T-helper 1 cell treated with Interleukin-12 subunit alpha and Interleukin-12 subunit beta and Interleukin-4 antibody, amounts not matched to agents 30 μg/mL and 1 μg/mL, for 36 hours (primary cell): ENCODE measurements around the gene MTIF3.

Source experiments
- H3K27ac Mint-ChIP-seq: one replicate; pipeline ENCODE4 v1.8.0; 2021; ENCODE audit warnings: mild to moderate bottlenecking, mixed read lengths
- H3K27me3 Mint-ChIP-seq: one replicate; pipeline ENCODE4 v1.8.0; 2021; ENCODE audit warnings: low read depth, mixed read lengths
- H3K36me3 Mint-ChIP-seq: one replicate; pipeline ENCODE4 v1.8.0; 2021; ENCODE audit warnings: low read depth, mixed read lengths
- H3K4me1 Mint-ChIP-seq: one replicate; pipeline ENCODE4 v1.8.0; 2021; ENCODE audit warnings: low read depth, mixed read lengths
- H3K4me3 Mint-ChIP-seq: one replicate; pipeline ENCODE4 v1.8.0; 2021; ENCODE audit warnings: mild to moderate bottlenecking, moderate library complexity, mixed read lengths
- H3K9me3 Mint-ChIP-seq: one replicate; pipeline ENCODE4 v1.8.0; 2021; ENCODE audit warnings: mixed read lengths

Gene MTIF3, protein sequence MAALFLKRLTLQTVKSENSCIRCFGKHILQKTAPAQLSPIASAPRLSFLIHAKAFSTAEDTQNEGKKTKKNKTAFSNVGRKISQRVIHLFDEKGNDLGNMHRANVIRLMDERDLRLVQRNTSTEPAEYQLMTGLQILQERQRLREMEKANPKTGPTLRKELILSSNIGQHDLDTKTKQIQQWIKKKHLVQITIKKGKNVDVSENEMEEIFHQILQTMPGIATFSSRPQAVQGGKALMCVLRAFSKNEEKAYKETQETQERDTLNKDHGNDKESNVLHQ

DNA sequence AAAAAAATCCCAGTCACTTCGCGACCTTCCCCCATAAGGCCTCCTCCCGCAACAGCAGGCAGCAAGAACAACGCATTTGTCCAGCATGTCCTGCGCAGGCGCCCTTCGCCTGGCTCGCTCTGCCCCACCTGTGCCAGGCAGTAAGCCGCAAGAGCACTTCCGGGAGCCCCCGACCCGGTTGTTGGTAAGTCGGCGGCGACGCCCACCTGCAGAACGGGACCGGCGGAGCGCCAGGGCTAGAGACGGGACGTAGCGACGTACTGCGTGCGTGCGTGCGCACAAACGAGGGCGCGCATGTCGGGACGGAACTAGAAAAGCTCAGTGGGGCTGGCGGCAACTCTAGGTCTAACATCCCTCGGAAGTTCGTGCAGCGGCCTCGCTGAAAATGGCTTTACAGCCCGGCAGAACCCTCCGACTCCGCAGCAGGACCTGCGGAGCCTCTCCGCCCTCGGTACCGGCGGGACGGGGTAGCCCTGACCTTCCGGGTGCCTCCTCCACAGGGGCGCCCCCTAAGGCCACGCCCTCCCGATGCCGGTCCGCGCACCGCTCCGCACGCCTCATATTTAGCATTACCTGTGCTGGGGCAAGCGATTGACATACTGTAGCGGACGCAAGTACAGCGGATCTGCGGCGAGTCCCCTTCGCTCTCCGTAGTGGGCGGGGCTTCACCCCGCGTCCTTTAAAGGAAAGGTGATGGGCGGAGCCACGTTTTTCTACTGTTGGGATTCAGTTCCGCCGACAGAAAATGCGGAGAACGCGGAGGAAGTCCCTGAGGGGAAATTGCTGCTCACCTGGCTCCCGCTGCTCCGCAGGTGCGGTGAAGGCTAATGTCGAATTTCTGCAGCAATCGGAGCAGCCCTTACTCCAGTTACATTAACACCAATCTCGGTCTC lies at the start of gene MTIF3:
MTIF3 (minus strand) TSS at position 629 of the 893 bp plus-strand sequence. CDS start 10,116 bp downstream, outside the sequence.
- Mint-ChIP-seq H3K27me3 (no peaks in the 10 kb centered on the region), H3K4me3 (peak within 1 kb of the TSS; percentile 90), H3K4me1 (peaks cover 50% of the 10 kb centered on the region), H3K36me3 (peaks cover 17% of the 10 kb centered on the region), H3K9me3 (no peaks in the 10 kb centered on the region), H3K27ac (peak within 1 kb of the TSS; percentile 86)

DNA sequence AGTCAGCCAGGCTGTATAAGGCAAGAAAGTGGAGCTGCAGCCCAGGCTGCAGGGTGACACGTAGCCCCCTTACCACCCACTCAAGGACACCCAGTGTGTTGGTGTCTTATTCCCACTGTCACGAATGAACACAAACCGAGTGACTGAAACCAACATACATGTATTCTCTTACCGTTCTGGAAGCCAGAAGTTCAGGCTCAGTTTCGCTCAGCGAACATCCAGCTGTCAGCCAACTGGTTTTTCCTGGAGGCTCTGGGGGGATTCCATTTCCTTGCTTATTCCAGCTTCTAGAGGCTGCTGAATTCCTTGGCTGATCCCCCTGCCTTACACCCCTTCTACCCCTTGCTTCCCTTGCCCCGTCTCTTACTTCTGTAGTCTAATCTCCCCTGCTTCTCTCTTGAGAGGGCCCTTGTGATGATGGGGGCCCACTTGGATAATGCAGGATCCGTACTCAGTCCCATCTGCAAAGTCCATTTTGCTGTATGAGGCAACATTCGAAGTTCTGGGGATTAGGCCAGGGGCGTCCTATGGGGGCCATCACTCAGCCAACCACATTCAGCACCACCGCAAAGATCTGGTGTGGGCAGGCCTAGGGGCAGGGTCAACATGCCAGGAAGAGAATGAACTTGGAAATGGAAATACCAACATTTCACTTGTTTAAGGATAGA lies 47.3 kb upstream of the MTIF3 start:
- no peaks in the 10 kb centered on the region for H3K9me3 Mint-ChIP-seq
- peaks cover 9% of the 10 kb centered on the region for H3K27me3 Mint-ChIP-seq
- H3K36me3 Mint-ChIP-seq: no peaks in the 10 kb centered on the region
- H3K4me1 Mint-ChIP-seq: no peaks in the 10 kb centered on the region
- no peak overlapping the region for H3K27ac Mint-ChIP-seq
- no peak overlapping the region for H3K4me3 Mint-ChIP-seq

DNA sequence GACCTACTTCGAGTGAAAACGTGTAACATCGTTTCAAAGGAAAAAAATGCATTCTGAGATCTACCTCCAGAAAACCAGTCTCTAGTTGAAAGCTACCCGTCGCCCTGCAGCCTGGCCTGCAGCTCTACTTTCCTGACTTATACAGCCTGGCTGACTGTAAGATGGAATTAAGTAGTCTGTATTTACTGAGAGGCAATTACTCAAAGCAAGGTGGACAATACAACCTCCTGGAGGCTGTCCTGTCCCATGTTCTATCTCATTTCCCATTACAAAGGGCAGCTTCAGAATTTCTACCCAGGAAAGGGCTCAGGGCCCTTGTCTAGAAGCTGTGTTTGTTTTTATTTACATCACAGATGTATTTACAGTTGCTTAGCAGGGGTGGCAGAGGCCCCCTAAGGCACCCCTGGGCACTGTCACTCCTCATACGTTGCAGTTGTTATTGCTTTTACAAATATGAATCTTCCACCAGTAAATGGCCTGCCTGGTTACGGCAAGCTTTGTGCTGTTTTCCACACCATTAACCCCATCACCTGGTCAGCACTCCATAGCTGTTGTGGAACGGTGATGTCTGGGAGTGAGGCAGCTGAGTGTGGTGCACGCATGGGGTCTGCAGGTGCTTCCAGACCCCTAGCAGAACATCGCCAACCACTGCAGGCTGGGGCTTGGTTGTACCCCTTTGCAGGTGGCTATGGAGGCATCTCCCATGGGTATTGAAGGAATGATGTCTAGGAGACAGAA lies 46.3 kb upstream of the MTIF3 start:
- H3K27me3 Mint-ChIP-seq: peaks cover 7% of the 10 kb centered on the region
- no peak overlapping the region for H3K27ac Mint-ChIP-seq
- H3K9me3 Mint-ChIP-seq: no peaks in the 10 kb centered on the region
- no peak overlapping the region for H3K4me3 Mint-ChIP-seq
- H3K4me1 Mint-ChIP-seq: no peaks in the 10 kb centered on the region
- H3K36me3 Mint-ChIP-seq: no peaks in the 10 kb centered on the region

GRCh38 chr13:27496006-27496405 lies 45.6 kb upstream of the MTIF3 start:
- no peaks in the 10 kb centered on the region for H3K36me3 Mint-ChIP-seq
- no peaks in the 10 kb centered on the region for H3K9me3 Mint-ChIP-seq
- no peak overlapping the region for H3K27ac Mint-ChIP-seq
- H3K4me1 Mint-ChIP-seq: no peaks in the 10 kb centered on the region
- H3K4me3 Mint-ChIP-seq: no peak overlapping the region
- H3K27me3 Mint-ChIP-seq: peaks cover 7% of the 10 kb centered on the region

DNA sequence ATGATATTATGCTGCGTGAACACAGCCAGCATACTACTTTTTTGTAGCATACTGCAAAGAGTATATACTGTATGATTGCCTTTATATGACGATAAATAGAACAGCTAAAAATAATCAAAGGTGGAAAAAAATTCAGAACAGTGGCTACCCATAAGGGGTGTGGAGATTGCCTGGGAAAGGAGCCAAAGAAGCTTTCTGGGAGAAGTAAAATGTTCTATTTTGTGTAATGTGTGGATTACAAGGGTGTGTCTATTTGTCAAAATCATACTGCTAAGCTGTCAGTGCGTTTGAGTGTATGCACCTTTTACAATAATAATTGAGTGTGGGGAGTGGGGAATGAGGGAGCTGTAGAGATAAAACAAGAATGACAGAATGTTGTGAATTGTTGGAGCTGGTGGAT lies 45.2 kb upstream of the MTIF3 start:
- H3K4me1 Mint-ChIP-seq: no peaks in the 10 kb centered on the region
- H3K4me3 Mint-ChIP-seq: no peak overlapping the region
- peaks cover 7% of the 10 kb centered on the region for H3K27me3 Mint-ChIP-seq
- H3K9me3 Mint-ChIP-seq: no peaks in the 10 kb centered on the region
- no peak overlapping the region for H3K27ac Mint-ChIP-seq
- no peaks in the 10 kb centered on the region for H3K36me3 Mint-ChIP-seq

- Mint-ChIP-seq H3K27me3 (peaks cover 13% of the 10 kb centered on the region), H3K9me3 (no peaks in the 10 kb centered on the region), H3K4me3 (no peak overlapping the region), H3K36me3 (no peaks in the 10 kb centered on the region), H3K27ac (no peak overlapping the region), H3K4me1 (no peaks in the 10 kb centered on the region)
Observed at GRCh38 chr13:27493981-27494380, 43.6 kb upstream of the MTIF3 start.

GRCh38 chr13:27489456-27489855 lies 39.1 kb upstream of the MTIF3 start:
- Mint-ChIP-seq H3K27ac (no peak overlapping the region), H3K27me3 (peaks cover 17% of the 10 kb centered on the region), H3K9me3 (no peaks in the 10 kb centered on the region), H3K36me3 (no peaks in the 10 kb centered on the region), H3K4me3 (no peak overlapping the region), H3K4me1 (no peaks in the 10 kb centered on the region)

- Mint-ChIP-seq H3K36me3 (no peaks in the 10 kb centered on the region), H3K4me1 (peaks cover 4% of the 10 kb centered on the region), H3K27me3 (peaks cover 17% of the 10 kb centered on the region), H3K4me3 (no peak overlapping the region), H3K9me3 (peaks cover under 1% of the 10 kb centered on the region), H3K27ac (no peak overlapping the region)
Observed at GRCh38 chr13:27487776-27488175, 37.4 kb upstream of the MTIF3 start.

- no peak overlapping the region for H3K4me3 Mint-ChIP-seq
- H3K36me3 Mint-ChIP-seq: no peaks in the 10 kb centered on the region
- peaks cover 10% of the 10 kb centered on the region for H3K27me3 Mint-ChIP-seq
- H3K9me3 Mint-ChIP-seq: peaks cover 4% of the 10 kb centered on the region
- H3K4me1 Mint-ChIP-seq: peaks cover 6% of the 10 kb centered on the region
- no peak overlapping the region for H3K27ac Mint-ChIP-seq
Observed at GRCh38 chr13:27483421-27483820, 33.1 kb upstream of the MTIF3 start.

- Mint-ChIP-seq H3K27me3 (peaks cover 10% of the 10 kb centered on the region), H3K9me3 (peaks cover 4% of the 10 kb centered on the region), H3K4me1 (peaks cover 9% of the 10 kb centered on the region), H3K4me3 (no peak overlapping the region), H3K36me3 (no peaks in the 10 kb centered on the region), H3K27ac (no peak overlapping the region)
Observed at GRCh38 chr13:27482983-27483382, 32.6 kb upstream of the MTIF3 start.

DNA sequence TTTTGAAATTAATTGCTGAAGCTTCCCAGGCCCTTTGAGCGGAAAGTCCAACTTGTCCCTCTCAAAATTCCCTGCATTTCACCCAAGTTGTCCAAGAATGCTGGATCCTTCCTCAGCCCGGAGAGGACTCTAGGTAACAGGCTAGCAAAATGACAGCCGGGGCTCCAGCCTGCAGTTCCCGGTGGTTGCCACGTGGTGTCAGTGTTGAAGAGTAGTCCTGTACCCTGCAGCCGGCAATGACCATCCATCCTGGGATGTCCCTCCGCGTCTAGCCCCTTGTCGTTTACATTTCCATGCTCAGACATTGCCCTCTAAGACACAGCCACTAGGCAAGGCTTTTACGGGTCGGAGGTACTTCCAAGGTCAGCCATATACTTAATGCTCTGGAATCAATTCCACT lies 31.4 kb upstream of the MTIF3 start:
- peaks cover 18% of the 10 kb centered on the region for H3K4me1 Mint-ChIP-seq

GRCh38 chr13:27476943-27477703 lies 26.8 kb upstream of the MTIF3 start:
- Mint-ChIP-seq H3K9me3 (no peaks in the 10 kb centered on the region), H3K27ac (peak overlapping the region; percentile 50), H3K27me3 (no peaks in the 10 kb centered on the region), H3K4me1 (peaks cover 19% of the 10 kb centered on the region), H3K4me3 (no peak overlapping the region), H3K36me3 (no peaks in the 10 kb centered on the region)

More for the DNA sequence above, 31.4 kb upstream of the MTIF3 start:
- H3K36me3 Mint-ChIP-seq: no peaks in the 10 kb centered on the region
- peaks cover 4% of the 10 kb centered on the region for H3K9me3 Mint-ChIP-seq
- no peak overlapping the region for H3K4me3 Mint-ChIP-seq
- H3K27me3 Mint-ChIP-seq: peaks cover 10% of the 10 kb centered on the region
- no peak overlapping the region for H3K27ac Mint-ChIP-seq

- no peak overlapping the region for H3K27ac Mint-ChIP-seq
- peaks cover 19% of the 10 kb centered on the region for H3K4me1 Mint-ChIP-seq
- no peaks in the 10 kb centered on the region for H3K36me3 Mint-ChIP-seq
- no peaks in the 10 kb centered on the region for H3K27me3 Mint-ChIP-seq
- H3K4me3 Mint-ChIP-seq: no peak overlapping the region
- H3K9me3 Mint-ChIP-seq: no peaks in the 10 kb centered on the region
Observed at GRCh38 chr13:27474751-27475268, 24.4 kb upstream of the MTIF3 start.
